GM03348 (cell line): ENCODE data around the gene GRID2.

Experiments
- DNase-seq: peaks from one replicate; pipeline ENCODE4 v3.0.0; 2012; ENCODE audit warnings: low spot score

The GRID2 gene

GRCh38 chr4:93814141-93814540 lies 1510.4 kb downstream of the GRID2 start:
- no peak for DNase-seq

- DNase-seq = no peak
These were observed 1511.0 kb downstream of the GRID2 start for GRCh38 chr4:93814722-93815121.
